GM10248 (cell line): ENCODE data around the gene CMIP.
A peak's percentile ranks its signal among the peaks of the same experiment; 100 is the strongest.
"Not testable (repeated sequence)": the region's sequence is repeated elsewhere in the genome, so short reads cannot be mapped to it uniquely, and the experiment has no call there.

ENCODE experiments used
- CTCF ChIA-PET: fragments of 300-600 bp; sonication (Branson Sonifier 250); formaldehyde crosslinking; extraction: SDS; loops from one replicate; lab custom pipeline; 2021; ENCODE audit warnings: antibody characterized with exemption; lab: Yijun Ruan, JAX
- POLR2A ChIA-PET: fragments of 350-650 bp; sonication (Branson Sonifier 250); formaldehyde crosslinking; extraction: SDS; loops from one replicate; lab custom pipeline; 2020; ENCODE audit warnings: antibody characterized with exemption; lab: Yijun Ruan, JAX
- DNase-seq: peaks from one replicate; pipeline ENCODE4 v3.0.0; 2012; ENCODE audit errors: extremely low spot score
- CTCF ChIP-seq: IDR thresholded peaks from 2 replicates; pipeline ENCODE4 v1.5.1; 2012; ENCODE audit warnings: mild to moderate bottlenecking, low read depth; ENCODE audit errors: extremely low read depth, missing control alignments, control extremely low read depth

The CMIP gene

GRCh38 chr16:81737885-81738536 is 293.4 kb downstream of the CMIP start:
- ChIA-PET CTCF (interaction anchor here (0.6 to 5.3 kb wide), 27 partner anchors 8 to 736 kb away, joined by 3 to 38 read pairs (median 4); no protein-coding TSS in a partner anchor), POLR2A (interaction anchor here (0.5 kb wide), 1 partner anchor 85 kb away, joined by 4 read pairs; no protein-coding TSS in a partner anchor)
- peak; percentile 91 for TF ChIP-seq CTCF
- peak; percentile 87 for DNase-seq

GRCh38 chr16:81738783-81739496 is 294.3 kb downstream of the CMIP start:
- CTCF ChIA-PET, result interaction anchor here (0.8 to 5.3 kb wide), 21 partner anchors 9 to 737 kb away, joined by 3 to 38 read pairs (median 4); no protein-coding TSS in a partner anchor
- no peak for TF ChIP-seq CTCF
- POLR2A ChIA-PET, result no interaction called here
- DNase-seq, result peak; percentile 57

GRCh38 chr16:81739503-81739902 is 294.9 kb downstream of the CMIP start:
- no peak for DNase-seq
- TF ChIP-seq CTCF, result no peak
- POLR2A ChIA-PET, result interaction anchor here (0.7 kb wide), 1 partner anchor 14 kb away, joined by 4 read pairs; no protein-coding TSS in a partner anchor
- CTCF ChIA-PET, result interaction anchor here (0.7 to 5.3 kb wide), 18 partner anchors 9 to 737 kb away, joined by 3 to 38 read pairs (median 3); no protein-coding TSS in a partner anchor

GRCh38 chr16:81740169-81740568 is 295.6 kb downstream of the CMIP start:
- peak; percentile 78 for DNase-seq
- TF ChIP-seq CTCF, result no peak
- CTCF ChIA-PET, result interaction anchor here (0.7 to 5.3 kb wide), 11 partner anchors 9 to 736 kb away, joined by 3 to 38 read pairs (median 4); no protein-coding TSS in a partner anchor
- POLR2A ChIA-PET, result interaction anchor here (0.7 to 1.1 kb wide), 4 partner anchors 12 to 77 kb away, joined by 3 to 4 read pairs (median 4); no protein-coding TSS in a partner anchor

- DNase-seq, POLR2A ChIA-PET: not testable (repeated sequence)
- CTCF ChIA-PET, result interaction anchor here (1.4 to 5.3 kb wide), 6 partner anchors 11 to 376 kb away, joined by 3 to 38 read pairs (median 4); no protein-coding TSS in a partner anchor
Measured at GRCh38 chr16:81741430-81741770, 296.8 kb downstream of the CMIP start.

GRCh38 chr16:81744385-81744784 is 299.8 kb downstream of the CMIP start:
- TF ChIP-seq CTCF, result no peak
- POLR2A ChIA-PET, result no interaction called here
- CTCF ChIA-PET, result interaction anchor here (1.4 to 1.7 kb wide), 2 partner anchors 10 to 42 kb away, joined by 3 to 5 read pairs; no protein-coding TSS in a partner anchor
- DNase-seq, result no peak

GRCh38 chr16:81744911-81745310 is 300.3 kb downstream of the CMIP start:
- ChIA-PET POLR2A (no interaction called here), CTCF (interaction anchor here (0.6 to 1.7 kb wide), 4 partner anchors 9 to 130 kb away, joined by 3 to 5 read pairs (median 3); no protein-coding TSS in a partner anchor)
- TF ChIP-seq CTCF, result no peak
- DNase-seq, result no peak
